Activated naive CD4-positive, alpha-beta T cell treated with anti-CD3 and anti-CD28 coated beads, Interleukin-2, amount 50 U/mL, for 24 hours (primary cell): ENCODE results near the gene MYZAP.

Experiments used
- H3K27ac Mint-ChIP-seq: one replicate; pipeline ENCODE4 v1.8.0; 2021; ENCODE audit warnings: mild to moderate bottlenecking, mixed read lengths
- H3K27me3 Mint-ChIP-seq: one replicate; pipeline ENCODE4 v1.8.0; 2021; ENCODE audit warnings: mixed read lengths
- H3K36me3 Mint-ChIP-seq: one replicate; pipeline ENCODE4 v1.8.0; 2021; ENCODE audit warnings: mixed read lengths
- H3K4me1 Mint-ChIP-seq: one replicate; pipeline ENCODE4 v1.8.0; 2021; ENCODE audit warnings: mixed read lengths
- H3K4me3 Mint-ChIP-seq: one replicate; pipeline ENCODE4 v1.8.0; 2021; ENCODE audit warnings: mild to moderate bottlenecking, mixed read lengths
- H3K9me3 Mint-ChIP-seq: one replicate; pipeline ENCODE4 v1.8.0; 2021; ENCODE audit warnings: mixed read lengths

The MYZAP gene

DNA sequence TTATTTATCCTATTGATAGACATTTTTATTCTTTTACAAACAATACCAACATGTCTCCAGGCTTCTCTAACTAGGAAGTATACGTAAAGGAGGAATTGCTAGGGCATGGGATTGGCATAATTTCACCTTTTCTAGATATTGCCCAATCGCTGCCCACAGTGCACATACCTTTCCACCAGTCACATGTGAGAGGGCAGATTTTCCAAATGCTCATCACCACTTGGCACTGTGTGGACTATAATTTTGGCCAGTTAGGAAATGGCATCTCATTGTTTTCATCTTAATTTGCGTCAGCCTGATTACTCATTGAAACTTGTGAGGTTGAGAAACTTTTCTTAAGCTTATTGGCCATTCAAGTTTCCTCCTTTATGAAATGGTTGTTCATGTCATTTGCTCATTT is 57.4 kb downstream of the MYZAP start:
- no peaks in the 10 kb centered on the region for H3K9me3 Mint-ChIP-seq
- H3K27ac Mint-ChIP-seq: no peak overlapping the region
- no peak overlapping the region for H3K4me3 Mint-ChIP-seq
- H3K4me1 Mint-ChIP-seq: no peaks in the 10 kb centered on the region
- peaks cover 3% of the 10 kb centered on the region for H3K36me3 Mint-ChIP-seq
- no peaks in the 10 kb centered on the region for H3K27me3 Mint-ChIP-seq

DNA sequence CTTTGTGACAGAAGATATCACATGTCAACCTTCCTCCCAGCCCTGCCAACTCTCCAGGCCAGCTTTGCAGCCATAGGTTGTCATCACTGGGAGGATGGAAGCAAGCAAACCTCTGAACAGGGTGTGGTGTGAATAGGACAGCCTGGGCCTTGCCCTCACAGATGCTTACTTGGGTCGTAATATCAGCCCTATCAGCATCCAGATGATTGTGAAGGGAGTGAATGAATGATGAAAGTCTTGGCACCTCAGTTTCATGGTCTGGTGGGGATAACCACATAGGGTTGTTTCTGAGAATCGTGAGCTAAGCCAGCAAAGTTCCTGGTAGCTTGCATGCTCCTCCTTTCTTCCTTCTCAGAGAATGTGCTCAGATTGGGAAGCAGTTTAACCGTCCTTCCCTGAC is 59.7 kb downstream of the MYZAP start:
- Mint-ChIP-seq H3K9me3 (no peaks in the 10 kb centered on the region), H3K27me3 (no peaks in the 10 kb centered on the region), H3K4me3 (no peak overlapping the region), H3K27ac (no peak overlapping the region), H3K4me1 (no peaks in the 10 kb centered on the region), H3K36me3 (peaks cover 1% of the 10 kb centered on the region)

DNA sequence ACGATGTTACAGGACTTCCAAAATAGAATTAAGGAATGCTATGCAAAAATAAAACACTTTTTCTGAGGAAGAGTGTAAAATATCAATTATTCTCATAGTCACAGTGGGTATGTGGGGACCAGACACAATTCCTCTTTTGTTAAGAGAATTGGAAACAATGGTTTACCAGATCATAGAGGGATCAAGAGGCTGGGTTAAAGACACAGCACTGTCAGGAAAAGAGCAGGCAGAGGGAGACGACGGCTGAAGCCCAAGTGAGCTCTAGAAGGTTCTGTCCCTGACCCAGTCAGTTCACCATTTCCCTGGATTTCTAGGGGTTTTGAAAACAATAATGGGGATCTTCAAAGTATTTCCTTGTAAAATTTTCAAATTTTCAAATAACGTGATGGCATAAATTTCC is 60.8 kb downstream of the MYZAP start:
- H3K4me1 Mint-ChIP-seq: no peaks in the 10 kb centered on the region
- no peaks in the 10 kb centered on the region for H3K27me3 Mint-ChIP-seq
- H3K9me3 Mint-ChIP-seq: no peaks in the 10 kb centered on the region
- H3K36me3 Mint-ChIP-seq: peaks cover 1% of the 10 kb centered on the region
- no peak overlapping the region for H3K4me3 Mint-ChIP-seq
- no peak overlapping the region for H3K27ac Mint-ChIP-seq

DNA sequence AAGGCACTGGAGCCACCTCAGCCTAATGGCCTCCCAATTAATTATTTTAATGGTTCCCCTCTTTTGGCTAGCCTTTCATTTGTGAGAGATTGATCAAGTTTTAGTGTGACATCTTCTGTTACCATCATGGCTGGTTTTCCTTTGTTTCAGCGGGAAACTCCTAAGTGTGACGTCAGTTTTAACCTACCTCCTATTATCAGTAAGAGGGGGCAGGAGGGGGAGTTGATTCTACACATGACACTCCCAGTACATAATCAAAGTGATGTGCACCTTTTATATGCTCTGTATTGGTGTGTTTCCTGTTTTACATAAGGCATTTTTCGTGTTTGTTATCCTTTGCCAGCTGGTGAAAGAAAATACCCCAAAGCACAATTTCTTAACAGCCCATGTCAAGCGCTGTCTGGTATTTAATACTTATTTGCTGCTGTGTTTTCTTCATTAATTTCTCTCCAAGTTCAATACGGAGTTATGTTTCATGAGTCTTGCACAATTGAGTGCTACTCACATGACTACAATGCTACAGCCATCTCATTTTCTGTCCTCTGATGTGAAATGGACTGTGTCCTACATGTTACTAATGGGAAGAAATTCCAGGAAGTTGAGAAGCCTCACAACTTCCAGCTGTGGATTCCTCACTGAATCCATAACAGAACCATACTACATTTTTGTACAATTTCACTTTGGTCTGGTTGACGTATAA is 62.6 kb downstream of the MYZAP start:
- no peaks in the 10 kb centered on the region for H3K4me1 Mint-ChIP-seq
- H3K27me3 Mint-ChIP-seq: no peaks in the 10 kb centered on the region
- H3K27ac Mint-ChIP-seq: no peak overlapping the region
- H3K36me3 Mint-ChIP-seq: peaks cover 1% of the 10 kb centered on the region
- no peak overlapping the region for H3K4me3 Mint-ChIP-seq
- no peaks in the 10 kb centered on the region for H3K9me3 Mint-ChIP-seq

DNA sequence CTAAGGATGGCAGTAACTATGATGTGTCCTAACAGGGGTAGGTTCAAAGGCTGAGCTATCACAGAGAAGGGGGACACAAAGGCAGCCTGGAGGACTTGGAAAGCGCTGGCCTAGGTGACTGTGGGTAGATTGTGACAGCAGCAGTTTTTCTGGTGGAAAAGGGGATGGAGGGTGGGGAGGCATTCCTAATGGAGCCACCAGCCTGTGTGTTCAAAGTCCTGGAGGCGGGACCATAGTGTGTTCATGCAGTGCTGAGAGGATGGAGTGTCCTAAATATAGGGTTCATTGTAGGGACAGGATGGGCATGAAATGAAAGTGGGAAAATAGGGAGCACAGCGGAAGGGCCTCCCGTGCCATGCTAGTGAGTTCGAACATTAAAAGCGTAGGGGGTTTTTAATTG is 63.3 kb downstream of the MYZAP start:
- Mint-ChIP-seq H3K4me3 (no peak overlapping the region), H3K9me3 (no peaks in the 10 kb centered on the region), H3K4me1 (no peaks in the 10 kb centered on the region), H3K36me3 (peaks cover 1% of the 10 kb centered on the region), H3K27ac (no peak overlapping the region), H3K27me3 (no peaks in the 10 kb centered on the region)

DNA sequence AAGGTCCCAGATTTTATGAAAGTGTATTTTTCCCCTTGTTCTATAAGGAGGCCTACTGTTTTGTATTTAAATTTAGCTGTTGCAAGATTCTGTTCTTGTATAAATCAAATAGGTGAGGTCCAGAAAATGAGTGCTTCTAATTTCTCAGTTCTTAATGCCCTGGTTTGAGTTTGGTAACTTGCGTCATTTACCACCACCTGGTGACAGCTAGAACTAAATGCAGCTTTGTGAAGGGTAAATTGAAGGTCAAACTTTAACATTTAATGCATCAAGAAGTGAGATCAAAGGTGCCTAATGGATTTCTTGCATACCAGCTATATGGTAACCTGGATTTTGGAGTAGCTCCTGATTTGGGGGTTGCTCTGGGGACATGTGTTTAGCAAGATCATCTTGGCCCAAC is 64.1 kb downstream of the MYZAP start:
- Mint-ChIP-seq H3K27ac (no peak overlapping the region), H3K9me3 (no peaks in the 10 kb centered on the region), H3K4me3 (no peak overlapping the region), H3K27me3 (no peaks in the 10 kb centered on the region), H3K4me1 (no peaks in the 10 kb centered on the region), H3K36me3 (no peaks in the 10 kb centered on the region)

DNA sequence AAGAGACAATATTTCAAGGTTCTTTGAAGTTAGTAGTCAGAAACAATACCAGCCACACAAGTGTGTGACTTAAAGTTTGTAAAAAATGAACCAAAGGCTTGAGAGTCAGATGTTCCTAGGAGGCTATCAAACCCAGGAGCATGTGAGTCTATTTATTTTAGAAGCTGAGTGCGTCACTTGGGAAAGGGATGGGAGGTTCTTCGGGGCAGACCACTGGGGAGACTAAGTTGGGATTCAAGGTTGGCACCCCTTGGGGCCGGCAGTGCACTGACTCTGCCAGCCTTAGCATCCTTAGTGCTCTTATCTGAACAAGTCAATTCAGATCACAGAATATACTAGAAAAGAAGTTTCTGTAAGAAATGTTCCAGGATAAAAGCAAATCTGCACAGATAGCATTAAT is 64.7 kb downstream of the MYZAP start:
- Mint-ChIP-seq H3K9me3 (no peaks in the 10 kb centered on the region), H3K27me3 (no peaks in the 10 kb centered on the region), H3K36me3 (no peaks in the 10 kb centered on the region), H3K4me1 (no peaks in the 10 kb centered on the region), H3K27ac (no peak overlapping the region), H3K4me3 (no peak overlapping the region)

DNA sequence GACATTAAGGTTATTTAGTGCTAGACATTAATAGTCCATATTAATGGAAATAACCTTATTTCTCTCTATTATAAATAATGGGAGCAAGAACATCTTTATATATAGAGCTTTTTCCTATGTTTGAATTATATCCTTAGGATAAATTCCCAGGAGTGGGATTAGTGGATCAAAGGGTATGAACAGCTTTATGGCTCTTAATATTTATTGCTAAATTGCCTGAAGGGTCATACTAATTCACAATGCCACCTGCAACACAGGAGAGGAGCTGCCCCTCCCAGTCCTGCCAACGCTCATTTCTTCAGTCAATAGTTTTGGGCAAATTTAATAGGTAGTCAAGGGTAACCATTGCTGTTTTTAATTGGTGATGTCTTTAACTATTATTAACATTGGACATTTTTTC is 65.9 kb downstream of the MYZAP start:
- Mint-ChIP-seq H3K4me1 (no peaks in the 10 kb centered on the region), H3K36me3 (no peaks in the 10 kb centered on the region), H3K27ac (no peak overlapping the region), H3K9me3 (no peaks in the 10 kb centered on the region), H3K27me3 (no peaks in the 10 kb centered on the region), H3K4me3 (no peak overlapping the region)

DNA sequence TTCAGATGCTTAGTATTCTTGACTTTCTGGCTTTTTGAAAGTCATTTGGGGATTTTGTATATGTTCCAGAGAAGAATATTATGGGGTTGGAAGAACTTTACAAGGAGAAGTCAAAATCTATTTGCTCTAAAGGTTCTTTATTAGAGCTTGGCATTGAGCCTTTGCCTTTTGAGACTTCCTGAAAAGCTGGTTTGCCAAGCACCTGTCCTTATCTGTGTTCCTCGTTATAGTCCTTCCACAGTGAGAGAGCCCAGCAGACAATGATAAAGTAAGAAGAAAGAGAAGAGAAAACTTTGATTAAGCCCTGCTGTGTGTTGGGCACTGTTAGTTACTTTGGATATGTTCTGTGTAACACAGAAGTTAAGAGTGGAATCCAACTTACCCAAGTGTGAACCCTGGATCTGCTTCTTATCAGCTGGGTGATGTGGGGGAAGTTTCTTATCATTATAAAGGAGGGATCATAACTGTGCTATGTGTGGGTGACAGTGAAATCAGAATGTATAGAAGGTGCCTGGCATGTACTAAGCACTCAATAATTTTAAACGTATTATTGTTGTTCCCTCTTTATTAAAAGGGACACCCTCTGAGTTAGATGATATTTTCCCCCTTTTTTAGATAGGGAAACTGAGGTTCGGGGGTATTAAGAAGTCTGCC is 70.5 kb downstream of the MYZAP start:
- Mint-ChIP-seq H3K27ac (no peak overlapping the region), H3K27me3 (no peaks in the 10 kb centered on the region), H3K4me3 (no peak overlapping the region), H3K4me1 (no peaks in the 10 kb centered on the region), H3K9me3 (no peaks in the 10 kb centered on the region), H3K36me3 (no peaks in the 10 kb centered on the region)

DNA sequence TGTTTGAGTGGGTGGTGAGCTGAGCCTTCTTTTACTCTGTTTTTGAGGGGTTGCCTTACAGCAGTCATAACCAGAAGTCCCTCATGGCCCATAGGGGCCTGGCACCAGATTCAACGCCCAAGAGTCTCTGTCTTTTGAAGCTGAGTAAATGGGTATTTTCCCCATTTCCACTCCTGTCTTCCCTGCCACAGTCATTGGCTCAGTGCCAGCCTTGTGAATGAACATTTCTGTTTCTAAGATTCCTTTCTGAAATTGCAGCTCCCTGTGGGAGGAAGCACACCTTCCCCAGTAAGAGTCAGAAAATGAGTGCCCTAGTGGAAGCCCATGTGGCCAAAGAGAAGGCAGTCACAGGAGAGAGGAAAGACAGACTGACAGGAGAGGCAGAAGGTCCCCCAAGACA is 71.1 kb downstream of the MYZAP start:
- Mint-ChIP-seq H3K4me1 (no peaks in the 10 kb centered on the region), H3K4me3 (no peak overlapping the region), H3K9me3 (no peaks in the 10 kb centered on the region), H3K27me3 (no peaks in the 10 kb centered on the region), H3K27ac (no peak overlapping the region), H3K36me3 (no peaks in the 10 kb centered on the region)

DNA sequence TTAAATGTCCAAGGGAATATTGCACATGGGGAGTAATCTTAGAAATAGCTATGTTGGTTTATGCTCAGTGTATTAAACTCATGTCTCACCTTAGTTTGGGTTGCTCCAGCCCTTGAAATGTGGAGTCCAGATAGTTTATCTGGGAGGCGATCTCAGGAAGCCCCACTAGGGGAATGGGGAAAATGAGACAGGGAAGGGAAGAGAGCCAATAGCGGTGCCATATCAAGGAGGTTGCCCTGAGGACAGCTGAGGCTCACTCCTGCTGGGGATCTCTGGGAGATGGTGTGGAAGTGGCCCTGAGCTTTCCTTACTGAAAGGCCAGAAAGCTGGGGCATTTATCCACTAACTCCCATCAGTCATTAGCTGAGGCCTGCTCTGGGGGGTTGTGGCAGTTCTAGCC is 71.6 kb downstream of the MYZAP start:
- H3K27me3 Mint-ChIP-seq: no peaks in the 10 kb centered on the region
- H3K9me3 Mint-ChIP-seq: no peaks in the 10 kb centered on the region
- H3K36me3 Mint-ChIP-seq: no peaks in the 10 kb centered on the region
- no peak overlapping the region for H3K27ac Mint-ChIP-seq
- no peak overlapping the region for H3K4me3 Mint-ChIP-seq
- no peaks in the 10 kb centered on the region for H3K4me1 Mint-ChIP-seq

DNA sequence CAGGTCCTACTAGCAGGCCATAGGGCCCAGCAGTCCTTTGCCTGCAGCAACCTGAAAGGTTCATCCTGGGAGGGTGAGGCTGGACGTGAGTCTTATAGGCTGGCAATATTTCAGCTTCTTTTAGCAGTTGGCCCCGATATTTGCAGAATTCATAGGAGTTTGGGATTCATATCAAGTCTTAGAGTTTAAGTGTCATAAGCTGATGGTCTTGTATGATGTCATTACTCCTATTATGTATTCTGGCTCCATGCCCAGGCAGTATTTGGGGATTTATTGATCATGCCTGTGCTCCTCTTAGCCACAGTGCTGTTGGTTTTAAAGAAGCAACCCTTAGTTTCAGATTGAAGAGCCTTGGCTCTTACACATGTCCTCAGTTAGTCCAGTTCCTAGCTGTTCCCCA is 73.5 kb downstream of the MYZAP start:
- Mint-ChIP-seq H3K27me3 (no peaks in the 10 kb centered on the region), H3K27ac (no peak overlapping the region), H3K4me3 (no peak overlapping the region), H3K9me3 (no peaks in the 10 kb centered on the region), H3K36me3 (no peaks in the 10 kb centered on the region), H3K4me1 (no peaks in the 10 kb centered on the region)

DNA sequence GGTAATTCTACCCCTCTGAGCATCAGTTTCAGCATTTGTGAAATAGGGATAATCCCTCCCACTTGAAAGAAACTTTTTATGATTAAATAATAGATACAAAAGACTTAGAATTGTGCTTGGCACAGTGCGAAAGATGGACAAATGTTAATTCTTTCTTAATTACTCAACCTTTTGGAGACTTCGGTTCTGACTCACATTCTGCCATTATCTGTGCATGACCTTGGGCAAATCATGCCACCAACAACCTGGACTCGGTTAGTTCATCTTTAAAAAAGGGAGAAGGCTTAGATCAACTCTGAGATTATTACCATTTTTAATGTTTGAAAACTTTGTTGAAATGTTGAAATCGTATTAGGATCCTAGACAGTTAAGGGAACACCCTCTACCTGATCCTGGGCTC is 74.2 kb downstream of the MYZAP start:
- H3K27ac Mint-ChIP-seq: no peak overlapping the region
- H3K4me1 Mint-ChIP-seq: no peaks in the 10 kb centered on the region
- H3K4me3 Mint-ChIP-seq: no peak overlapping the region
- H3K27me3 Mint-ChIP-seq: no peaks in the 10 kb centered on the region
- H3K9me3 Mint-ChIP-seq: no peaks in the 10 kb centered on the region
- peaks cover 2% of the 10 kb centered on the region for H3K36me3 Mint-ChIP-seq

DNA sequence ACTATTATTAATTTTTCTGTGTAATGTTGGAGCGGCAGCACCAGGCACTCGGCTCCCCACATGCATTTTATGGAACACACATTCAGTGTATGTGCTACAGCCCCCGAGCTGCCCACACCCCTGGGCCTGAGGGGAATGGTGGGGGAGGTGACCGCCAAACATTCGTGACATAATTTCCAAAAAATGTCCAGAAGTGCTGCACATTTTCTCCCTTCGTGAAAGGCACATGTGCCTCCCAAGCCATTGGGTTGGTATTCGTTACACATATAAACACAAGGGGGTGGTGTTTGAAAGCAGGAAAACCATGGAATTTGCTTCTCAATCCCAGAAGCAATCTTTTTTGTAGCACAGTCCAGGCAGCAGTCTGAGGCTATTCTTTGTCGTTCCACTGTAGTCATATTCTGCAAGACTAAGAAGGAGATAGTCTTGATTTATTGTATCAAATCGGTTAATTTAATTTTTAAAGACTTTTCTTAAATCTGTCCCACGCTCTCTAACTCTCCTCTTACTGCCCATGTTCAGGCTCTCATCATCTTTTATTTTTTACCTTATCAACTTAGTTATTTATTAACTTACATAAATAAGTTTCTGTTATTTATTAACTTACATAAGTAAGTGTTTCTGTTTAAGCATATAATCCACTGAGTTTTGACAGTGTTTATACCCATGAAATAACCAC is 75.6 kb downstream of the MYZAP start:
- peaks cover 4% of the 10 kb centered on the region for H3K36me3 Mint-ChIP-seq
- no peaks in the 10 kb centered on the region for H3K4me1 Mint-ChIP-seq
- peaks cover 1% of the 10 kb centered on the region for H3K27me3 Mint-ChIP-seq
- H3K4me3 Mint-ChIP-seq: no peak overlapping the region
- H3K27ac Mint-ChIP-seq: no peak overlapping the region
- H3K9me3 Mint-ChIP-seq: no peaks in the 10 kb centered on the region

DNA sequence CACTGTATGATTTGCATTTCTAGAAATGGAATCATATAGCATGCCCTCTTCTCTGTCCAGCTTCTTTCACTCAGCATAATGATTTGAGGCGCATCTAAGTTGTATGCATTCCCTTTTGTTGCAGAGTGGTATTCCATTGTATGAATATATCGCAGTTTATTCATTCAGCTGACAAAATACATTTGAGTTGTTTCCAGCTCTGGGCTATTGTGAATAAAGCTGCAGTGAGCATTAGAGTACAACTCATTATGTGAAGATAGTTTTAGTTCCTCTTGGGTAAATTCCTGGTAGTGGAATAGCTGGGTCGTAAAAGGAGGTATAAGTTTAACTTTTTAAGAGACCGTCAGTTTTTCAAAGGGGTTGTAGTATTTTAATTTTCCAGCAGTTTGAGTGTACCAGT is 76.3 kb downstream of the MYZAP start:
- peaks cover 1% of the 10 kb centered on the region for H3K27me3 Mint-ChIP-seq
- H3K27ac Mint-ChIP-seq: no peak overlapping the region
- H3K36me3 Mint-ChIP-seq: peaks cover 7% of the 10 kb centered on the region
- H3K4me3 Mint-ChIP-seq: no peak overlapping the region
- no peaks in the 10 kb centered on the region for H3K4me1 Mint-ChIP-seq
- no peaks in the 10 kb centered on the region for H3K9me3 Mint-ChIP-seq

DNA sequence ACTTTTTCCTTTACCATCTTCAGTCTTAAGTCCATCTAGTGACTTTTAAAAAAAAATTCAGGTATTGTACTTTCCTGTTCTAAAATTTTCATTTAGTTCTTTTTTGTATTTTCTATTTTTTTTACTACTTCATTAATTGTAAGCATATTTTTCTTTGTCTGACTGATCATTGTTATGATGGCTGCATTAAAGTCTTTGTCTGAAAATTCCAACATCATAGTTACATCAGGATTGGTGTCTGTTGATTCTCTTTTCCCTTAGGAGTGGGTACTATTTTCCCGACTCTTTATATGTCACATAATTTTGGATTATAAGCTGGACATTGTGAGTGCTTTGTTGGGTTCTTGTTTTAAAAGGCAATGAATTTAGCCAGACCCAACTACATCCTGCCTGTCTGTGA is 79.9 kb downstream of the MYZAP start:
- peaks cover 8% of the 10 kb centered on the region for H3K36me3 Mint-ChIP-seq
- H3K4me1 Mint-ChIP-seq: no peaks in the 10 kb centered on the region
- no peak overlapping the region for H3K27ac Mint-ChIP-seq
- peaks cover 3% of the 10 kb centered on the region for H3K27me3 Mint-ChIP-seq
- no peak overlapping the region for H3K4me3 Mint-ChIP-seq
- H3K9me3 Mint-ChIP-seq: no peaks in the 10 kb centered on the region
